HG03039 (cell line): Measurements from ENCODE around the gene SPATA3.
"Not testable (repeated sequence)": the region's sequence is repeated elsewhere in the genome, so short reads cannot be mapped to it uniquely, and the experiment has no call there.

Source experiments
- ATAC-seq: cut with Tn5 transposase; IDR thresholded peaks from one replicate; pipeline ENCODE4 v1.9.1; 2021; ENCODE audit warnings: mild to moderate bottlenecking, moderate library complexity; ENCODE audit not compliant: unreplicated experiment

SPATA3 gene

DNA sequence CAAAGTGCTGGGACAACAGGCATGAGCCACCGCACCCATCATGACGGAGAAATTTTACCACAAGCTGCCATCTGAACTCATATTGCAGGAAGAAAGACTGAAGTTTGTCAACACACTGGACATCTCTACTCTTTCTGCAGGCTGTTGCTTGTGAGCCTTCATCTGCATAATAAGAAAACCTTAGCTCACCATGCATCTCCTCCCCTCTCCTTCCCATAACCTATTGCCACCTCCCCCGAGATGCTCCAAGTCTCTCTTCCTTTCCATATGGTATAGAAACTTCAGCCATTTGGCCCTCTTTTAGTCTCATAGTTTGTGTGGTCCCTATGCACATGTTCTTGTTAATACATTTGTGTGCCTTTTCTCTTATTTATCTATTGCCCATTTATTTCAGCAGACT, 22.3 kb downstream of the SPATA3 start:
- no peak for ATAC-seq

DNA sequence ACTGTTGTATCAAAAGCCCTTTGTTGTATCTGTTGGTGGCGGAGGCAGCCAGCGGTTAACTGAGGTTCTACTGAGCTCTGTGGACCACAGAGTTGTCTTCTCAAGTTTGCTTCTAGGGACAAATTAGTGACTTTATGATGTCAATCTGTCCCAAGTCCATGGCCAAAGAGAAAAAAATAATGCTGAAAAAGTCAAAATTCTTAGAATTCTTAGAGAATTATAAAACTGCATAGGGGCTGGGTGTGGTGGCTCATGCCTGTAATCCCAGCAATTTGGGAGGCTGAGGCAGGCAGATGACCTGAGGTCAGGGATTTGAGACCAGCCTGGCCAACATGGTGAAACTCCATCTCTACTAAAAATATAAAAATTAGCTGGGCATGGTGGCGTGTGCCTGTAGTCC, 29.1 kb downstream of the SPATA3 start:
- ATAC-seq: not testable (repeated sequence)

- no peak for ATAC-seq
Measured at GRCh38 chr2:231028889-231029288, 33.0 kb downstream of the SPATA3 start.

DNA sequence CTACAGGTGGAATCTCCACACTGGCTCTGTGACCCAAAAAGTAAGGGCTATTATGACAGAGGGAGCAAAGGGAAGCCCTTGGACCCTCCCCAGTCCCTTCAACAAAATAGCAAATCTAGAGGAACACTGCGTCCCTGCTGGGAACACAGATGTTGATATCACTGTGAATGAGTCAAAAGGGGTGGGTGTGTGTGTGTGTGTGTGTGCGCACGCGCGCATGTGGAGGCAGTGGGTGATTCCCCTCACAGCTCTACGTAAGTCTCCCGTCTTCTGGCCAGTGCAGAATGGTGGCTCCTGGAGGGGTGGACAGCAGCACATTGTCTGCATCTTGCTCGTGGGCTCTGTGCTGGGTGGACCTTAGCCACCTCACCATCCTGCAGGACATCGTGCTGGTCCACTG, 33.6 kb downstream of the SPATA3 start:
- ATAC-seq: no peak

- no peak for ATAC-seq
Measured at GRCh38 chr2:231030725-231031124, 34.8 kb downstream of the SPATA3 start.

DNA sequence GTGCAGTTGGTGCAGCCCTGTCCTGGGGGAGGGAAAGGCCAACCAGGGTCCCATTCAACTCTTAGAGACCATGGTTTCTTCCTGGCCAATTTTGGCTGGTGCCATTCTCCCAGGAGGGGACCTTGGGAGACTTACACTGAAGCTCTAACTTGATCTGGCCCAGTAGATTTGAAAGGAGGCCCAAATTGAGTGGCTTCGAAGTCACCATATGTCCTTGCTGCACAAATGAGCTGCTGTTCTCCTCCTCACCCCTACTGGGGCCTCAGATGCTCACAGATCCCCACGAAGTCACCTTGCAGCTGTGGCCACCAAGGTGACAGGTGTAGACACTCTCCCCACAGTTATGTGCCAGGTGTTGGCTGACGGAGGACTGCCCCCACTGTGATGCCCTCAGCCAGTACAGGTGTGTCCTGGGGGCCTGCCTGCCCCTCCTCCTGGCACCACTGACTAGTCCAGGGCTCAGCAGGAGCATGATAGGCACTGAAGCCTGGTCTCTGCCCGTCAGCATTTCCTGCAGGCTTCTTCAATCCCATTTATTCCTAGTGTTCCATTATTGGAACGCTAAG, 36.7 kb downstream of the SPATA3 start:
- no peak for ATAC-seq

- ATAC-seq: no peak
Measured at GRCh38 chr2:231033147-231034132, 37.5 kb downstream of the SPATA3 start.

DNA sequence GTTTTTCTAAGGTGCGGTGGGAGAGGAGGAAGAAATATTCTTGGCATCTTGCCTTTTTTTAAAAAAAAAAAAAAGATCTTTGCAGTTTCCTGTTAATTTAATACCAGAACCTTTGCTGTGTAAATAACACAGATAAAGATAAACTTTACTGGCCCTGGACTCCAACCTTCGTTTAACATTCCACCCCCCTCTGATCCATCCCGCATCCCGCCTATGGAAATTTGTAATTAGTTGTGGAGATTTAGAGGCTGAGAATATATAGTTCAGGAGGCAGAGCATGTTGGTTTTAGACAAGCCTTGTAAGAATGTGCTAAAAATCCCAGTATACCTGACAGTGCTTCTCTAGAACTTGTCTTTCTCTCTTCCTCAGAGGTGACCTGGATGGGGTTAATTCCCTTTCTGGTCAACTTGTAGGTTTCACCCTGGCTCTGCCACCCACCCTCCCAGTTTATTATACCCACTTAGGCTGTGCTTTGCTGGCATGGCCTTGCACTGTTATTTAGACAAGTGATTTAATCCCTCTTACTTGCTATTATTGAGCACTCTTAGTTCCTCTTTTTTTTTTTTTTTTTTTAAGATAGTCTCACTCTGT, 38.5 kb downstream of the SPATA3 start:
- ATAC-seq: no peak

GRCh38 chr2:231036131-231036530, 40.2 kb downstream of the SPATA3 start:
- ATAC-seq: no peak

DNA sequence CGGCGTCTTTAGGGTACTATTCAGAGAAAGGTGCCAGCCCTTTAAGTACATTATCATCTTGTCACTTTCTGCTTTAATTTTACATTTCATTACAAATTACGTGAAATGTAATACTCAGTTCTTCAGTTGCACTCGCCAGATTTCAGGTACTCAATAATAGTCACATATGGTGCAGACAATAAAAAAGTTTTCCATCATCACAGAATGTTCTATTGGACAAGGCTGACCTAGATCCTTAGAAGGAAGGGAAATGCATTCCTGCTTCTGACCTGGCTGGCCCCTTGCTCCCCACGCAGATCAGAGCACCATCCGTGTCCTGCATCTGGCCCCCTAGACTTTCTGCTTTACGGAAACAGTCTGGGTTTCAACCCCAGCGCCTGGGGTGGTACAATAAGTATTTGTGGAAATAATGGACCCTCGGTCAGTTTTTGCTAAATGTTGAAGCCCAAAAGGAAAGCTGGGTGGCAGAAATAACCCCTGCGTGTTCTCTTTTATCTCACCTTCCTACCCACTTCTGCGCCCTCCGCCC, 40.7 kb downstream of the SPATA3 start:
- ATAC-seq: no peak

GRCh38 chr2:231037202-231037730, 41.3 kb downstream of the SPATA3 start, which contains the start of gene C2orf72:
TSS of gene C2orf72 (plus strand) at chr2:231037523. CDS start at chr2:231037566, 43 bp downstream.
- no peak for ATAC-seq

DNA sequence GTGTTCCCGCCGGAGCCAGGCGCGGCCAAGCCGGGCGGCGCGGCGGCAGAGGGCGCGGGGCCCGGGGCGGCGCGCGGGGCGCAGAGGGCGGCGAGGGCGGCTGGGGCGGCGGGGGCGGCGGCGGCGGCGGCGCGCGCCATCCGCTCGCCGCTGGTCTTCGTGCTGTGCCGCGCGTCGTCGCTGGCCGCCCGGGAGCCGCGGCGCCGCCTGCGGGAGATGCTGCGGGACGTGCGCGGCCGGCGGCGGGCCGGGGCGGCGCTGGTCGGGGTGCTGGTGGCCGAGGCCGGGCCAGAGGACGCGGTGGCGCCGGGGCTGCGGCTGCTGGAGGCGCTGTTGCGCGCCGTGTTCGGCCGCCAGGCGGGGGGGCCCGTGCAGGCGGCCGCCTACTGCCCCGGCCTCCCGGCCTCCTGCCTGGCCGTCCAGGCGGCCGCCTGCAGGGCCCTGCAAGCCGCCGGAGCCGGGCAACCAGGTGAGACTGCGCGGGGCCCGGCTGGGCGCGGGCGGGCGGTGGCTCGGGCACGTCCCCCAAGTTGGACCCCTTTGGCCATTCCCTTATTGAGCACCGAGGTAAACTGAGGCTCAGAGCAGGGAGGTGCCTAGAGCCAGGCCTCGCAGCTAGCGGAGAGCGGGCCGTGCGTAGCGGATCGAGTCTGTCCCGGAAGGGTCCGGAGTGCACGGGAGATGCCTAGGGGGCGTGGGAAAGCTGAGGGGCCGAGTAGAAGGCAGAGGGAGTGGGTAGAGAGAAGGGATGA, 42.0 kb downstream of the SPATA3 start:
- ATAC-seq: no peak

GRCh38 chr2:231038483-231039293, 42.8 kb downstream of the SPATA3 start:
- no peak for ATAC-seq

DNA sequence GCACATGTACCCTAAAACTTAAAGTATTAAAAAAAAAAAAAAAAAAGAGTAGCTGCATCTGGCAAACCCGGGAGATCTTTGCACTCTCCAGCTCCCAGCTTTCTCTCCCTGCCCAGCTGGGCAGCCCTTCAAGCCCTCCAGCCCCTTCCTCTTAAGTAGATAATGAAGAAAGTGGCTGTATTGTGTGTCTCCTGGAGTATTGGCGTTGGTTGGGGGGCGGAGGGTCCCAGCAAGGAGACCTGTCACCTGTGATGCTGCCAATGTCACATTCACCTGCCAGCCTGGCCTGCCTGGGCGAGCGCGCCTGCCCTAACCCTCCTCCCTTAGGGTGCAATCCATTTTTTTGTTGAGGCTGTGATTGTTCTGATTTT, 43.4 kb downstream of the SPATA3 start:
- ATAC-seq: no peak

DNA sequence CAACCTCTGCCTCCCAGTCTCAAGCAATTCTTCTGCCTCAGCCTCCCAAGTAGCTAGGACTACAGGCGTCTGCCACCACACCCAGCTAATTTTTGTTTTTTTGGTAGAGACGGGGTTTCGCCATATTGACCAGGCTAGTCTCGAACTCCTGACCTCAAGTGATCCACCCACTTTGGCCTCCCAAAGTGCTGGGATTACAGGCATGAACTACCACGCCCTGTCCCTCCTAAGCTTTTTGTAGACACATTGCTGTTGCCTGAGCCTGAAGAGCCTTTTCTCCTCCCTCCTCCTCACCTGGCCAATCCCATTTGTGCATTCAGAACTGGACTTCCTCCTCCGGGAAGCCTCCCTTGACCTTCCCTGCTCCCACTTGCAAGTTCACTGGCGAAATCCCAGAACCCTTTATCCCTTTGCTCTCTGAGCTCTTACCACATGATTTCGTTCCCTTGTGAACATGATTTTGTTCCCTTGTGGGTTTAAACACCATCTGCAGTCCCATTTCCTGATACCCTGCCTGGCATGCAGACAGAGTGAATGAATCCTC, 44.0 kb downstream of the SPATA3 start:
- no peak for ATAC-seq

DNA sequence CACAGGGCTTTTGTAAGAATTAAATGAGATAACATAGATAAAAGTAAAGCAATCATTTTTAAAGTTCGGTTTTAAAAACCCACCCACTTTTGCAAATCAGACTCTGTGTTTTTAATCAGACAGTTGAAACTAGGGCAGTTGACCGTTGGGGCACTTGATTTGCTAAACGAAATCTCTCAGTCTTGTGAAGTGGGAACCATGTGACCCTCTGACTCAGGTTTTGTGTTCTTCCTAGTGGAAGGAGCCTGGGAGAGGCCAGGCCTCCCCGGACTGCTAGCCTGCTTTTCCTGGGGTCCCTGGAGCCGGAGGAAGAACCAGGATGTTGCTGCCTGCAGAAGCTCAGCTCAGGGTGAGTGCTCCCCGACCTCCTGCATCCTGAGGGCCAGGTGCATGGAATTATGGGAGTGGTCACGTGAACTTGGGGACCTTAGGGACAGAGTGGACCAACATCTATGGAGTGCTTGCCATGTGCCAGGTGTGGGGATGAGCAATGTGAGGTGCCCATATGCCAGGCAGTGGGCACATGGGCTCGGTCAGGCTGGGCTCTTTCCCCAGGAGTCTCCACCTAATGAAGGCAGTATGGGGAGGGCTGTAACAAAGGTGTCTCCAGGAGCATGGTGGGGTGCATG, 45.3 kb downstream of the SPATA3 start:
- ATAC-seq: no peak

GRCh38 chr2:231043796-231044195, 47.9 kb downstream of the SPATA3 start:
- ATAC-seq: no peak

GRCh38 chr2:231046916-231047273, 51.0 kb downstream of the SPATA3 start:
- ATAC-seq: no peak

DNA sequence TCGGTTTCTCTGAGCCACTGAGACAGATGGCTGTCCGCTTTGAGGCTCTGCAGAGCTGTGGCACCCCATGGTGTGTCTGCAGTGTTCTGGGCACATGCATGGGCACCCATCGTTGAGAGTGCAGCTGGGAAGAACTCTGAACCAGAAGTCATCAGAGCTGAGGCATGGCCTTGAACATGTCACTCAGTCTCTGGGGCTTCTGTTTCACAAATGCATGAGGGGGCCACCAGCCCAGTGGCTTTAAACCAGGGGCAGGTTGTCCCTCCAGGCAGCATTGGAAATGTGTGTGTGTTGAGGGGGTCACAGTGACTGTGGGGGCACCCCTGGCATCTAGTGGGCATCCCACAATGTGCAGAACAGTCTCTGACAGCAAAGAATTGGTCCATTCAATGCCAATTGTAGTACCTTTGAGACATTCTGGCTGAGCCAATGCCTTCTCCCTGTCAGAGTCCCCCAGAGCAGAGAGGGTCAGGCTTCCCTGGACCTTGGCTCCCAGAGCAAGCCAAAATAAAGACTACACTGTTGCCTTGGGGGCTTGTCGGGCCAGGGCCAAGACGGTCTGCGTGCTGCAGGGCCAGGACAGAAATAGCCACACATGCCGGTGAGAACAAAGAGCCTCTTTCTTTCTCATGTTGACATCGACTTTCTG, 51.5 kb downstream of the SPATA3 start:
- no peak for ATAC-seq
